HEK293T (cell line): ENCODE data around the gene IL17RC.

Experiments
- CTCF ChIA-PET: fragments of 350-600 bp; formaldehyde crosslinking; extraction: SDS; loops from one replicate; lab custom pipeline; 2021; ENCODE audit warnings: antibody characterized with exemption, inconsistent platforms; lab: Yijun Ruan, JAX
- POLR2A ChIA-PET: fragments of 350-600 bp; formaldehyde crosslinking; extraction: SDS; loops from one replicate; lab custom pipeline; 2020; ENCODE audit warnings: antibody characterized with exemption, inconsistent platforms; lab: Yijun Ruan, JAX
- DNase-seq: peaks from one replicate; pipeline ENCODE4 v3.0.0; 2012; ENCODE audit warnings: mixed read lengths; ENCODE audit errors: extremely low spot score
- ARNT ChIP-seq: fragments of 450-650 bp; IDR thresholded peaks from 2 replicates; pipeline ENCODE4 v1.6.1; 2017; ENCODE audit warnings: mild to moderate bottlenecking
- BHLHE40 ChIP-seq: fragments of 450-650 bp; IDR thresholded peaks from 2 replicates; pipeline ENCODE4 v1.6.1; 2016; ENCODE audit warnings: mild to moderate bottlenecking, moderate library complexity, borderline replicate concordance
- CTBP1 ChIP-seq: fragments of 450-650 bp; IDR thresholded peaks from 2 replicates; pipeline ENCODE4 v1.6.1; 2016; ENCODE audit warnings: borderline replicate concordance
- ELF4 ChIP-seq: fragments of 450-650 bp; IDR thresholded peaks from 2 replicates; pipeline ENCODE4 v1.6.1; 2017; ENCODE audit warnings: antibody characterized with exemption
- FOXA1 ChIP-seq: fragments of 450-650 bp; IDR thresholded peaks from 2 replicates; pipeline ENCODE4 v1.6.1; 2016; ENCODE audit warnings: mild to moderate bottlenecking
- FOXK2 ChIP-seq: fragments of 450-650 bp; IDR thresholded peaks from 2 replicates; pipeline ENCODE4 v1.6.1; 2016; ENCODE audit warnings: mild to moderate bottlenecking
- FOXM1 ChIP-seq: fragments of 450-650 bp; IDR thresholded peaks from 2 replicates; pipeline ENCODE4 v1.6.1; 2017; ENCODE audit warnings: mild to moderate bottlenecking, borderline replicate concordance
- HDGF ChIP-seq: fragments of 450-650 bp; IDR thresholded peaks from 2 replicates; pipeline ENCODE4 v1.6.1; 2017; ENCODE audit warnings: antibody characterized with exemption, borderline replicate concordance
- L3MBTL2 ChIP-seq: fragments of 450-650 bp; conservative IDR thresholded peaks from 2 replicates; pipeline ENCODE4 v1.6.1; 2016; ENCODE audit warnings: mild to moderate bottlenecking
- LEF1 ChIP-seq: fragments of 450-650 bp; IDR thresholded peaks from 2 replicates; pipeline ENCODE4 v1.6.1; 2017; ENCODE audit warnings: mild to moderate bottlenecking, borderline replicate concordance
- NFRKB ChIP-seq: fragments of 450-650 bp; IDR thresholded peaks from 2 replicates; pipeline ENCODE4 v1.6.1; 2016; ENCODE audit warnings: mild to moderate bottlenecking, moderate library complexity
- SP1 ChIP-seq: fragments of 450-650 bp; IDR thresholded peaks from 2 replicates; pipeline ENCODE4 v1.6.1; 2017
- SUZ12 ChIP-seq: fragments of 450-650 bp; IDR thresholded peaks from 2 replicates; pipeline ENCODE4 v1.6.1; 2016; ENCODE audit warnings: mild to moderate bottlenecking
- TARDBP ChIP-seq: fragments of 450-650 bp; IDR thresholded peaks from 2 replicates; pipeline ENCODE4 v1.6.1; 2016
- ZNF384 ChIP-seq: fragments of 450-650 bp; IDR thresholded peaks from 2 replicates; pipeline ENCODE4 v1.6.1; 2016
- TF ChIP-seq, protein P1 (sequence below): fragments of 450-650 bp; IDR thresholded peaks from 2 replicates; pipeline ENCODE4 v1.6.1; 2016

The IL17RC gene

DNA sequence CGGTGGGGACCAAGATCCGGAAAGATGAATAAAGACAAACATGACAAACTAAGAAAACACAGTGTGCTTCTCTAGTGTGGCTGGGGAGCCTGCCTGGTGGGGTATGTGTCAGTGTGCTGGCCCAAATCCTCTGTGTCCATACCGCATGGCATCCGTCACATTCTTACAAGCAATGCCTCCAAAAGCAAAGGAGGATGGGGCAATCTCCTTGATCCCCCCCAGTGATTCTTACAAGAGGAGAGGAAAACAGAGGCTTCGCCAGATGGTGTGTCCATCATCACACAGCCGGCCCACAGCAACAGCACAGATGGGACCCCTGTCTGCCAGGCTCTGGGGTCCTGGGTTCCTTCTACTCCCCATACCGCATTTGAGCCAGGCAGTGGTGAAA, 558 bp upstream of the IL17RC start:
- no peak for DNase-seq
- ChIA-PET POLR2A (interaction anchor here (0.8 to 1.5 kb wide), 3 partner anchors 12 to 30 kb away, joined by 3 to 6 read pairs (median 3); partner anchors contain the start of gene CRELD1), CTCF (no interaction called here)
- no peak for TF ChIP-seq LEF1
- TF ChIP-seq L3MBTL2: no peak
- no peak for TF ChIP-seq NFRKB
- no peak for TF ChIP-seq FOXK2
- TF ChIP-seq BHLHE40: no peak
- TF ChIP-seq, protein P1, sequence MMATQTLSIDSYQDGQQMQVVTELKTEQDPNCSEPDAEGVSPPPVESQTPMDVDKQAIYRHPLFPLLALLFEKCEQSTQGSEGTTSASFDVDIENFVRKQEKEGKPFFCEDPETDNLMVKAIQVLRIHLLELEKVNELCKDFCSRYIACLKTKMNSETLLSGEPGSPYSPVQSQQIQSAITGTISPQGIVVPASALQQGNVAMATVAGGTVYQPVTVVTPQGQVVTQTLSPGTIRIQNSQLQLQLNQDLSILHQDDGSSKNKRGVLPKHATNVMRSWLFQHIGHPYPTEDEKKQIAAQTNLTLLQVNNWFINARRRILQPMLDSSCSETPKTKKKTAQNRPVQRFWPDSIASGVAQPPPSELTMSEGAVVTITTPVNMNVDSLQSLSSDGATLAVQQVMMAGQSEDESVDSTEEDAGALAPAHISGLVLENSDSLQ: no peak
- TF ChIP-seq HDGF: no peak
- TF ChIP-seq ELF4: no peak
- no peak for TF ChIP-seq ARNT
- no peak for TF ChIP-seq FOXM1
- TF ChIP-seq TARDBP: no peak
- TF ChIP-seq CTBP1: no peak
- no peak for TF ChIP-seq FOXA1
- no peak for TF ChIP-seq SUZ12
- TF ChIP-seq SP1: no peak
- no peak for TF ChIP-seq ZNF384

GRCh38 chr3:9917820-9918219, 922 bp downstream of the IL17RC start:
- no peak for TF ChIP-seq NFRKB
- TF ChIP-seq TARDBP: no peak
- no peak for TF ChIP-seq CTBP1
- TF ChIP-seq SP1: no peak
- TF ChIP-seq LEF1: no peak
- no peak for TF ChIP-seq FOXA1
- TF ChIP-seq, protein P1: no peak
- TF ChIP-seq FOXK2: no peak
- TF ChIP-seq ARNT: no peak
- TF ChIP-seq SUZ12: no peak
- CTCF ChIA-PET: no interaction called here
- DNase-seq: no peak
- POLR2A ChIA-PET: interaction anchor here (1.0 to 1.2 kb wide), 2 partner anchors 15 to 16 kb away, joined by 3 to 4 read pairs; partner anchors contain the start of gene CRELD1

DNA sequence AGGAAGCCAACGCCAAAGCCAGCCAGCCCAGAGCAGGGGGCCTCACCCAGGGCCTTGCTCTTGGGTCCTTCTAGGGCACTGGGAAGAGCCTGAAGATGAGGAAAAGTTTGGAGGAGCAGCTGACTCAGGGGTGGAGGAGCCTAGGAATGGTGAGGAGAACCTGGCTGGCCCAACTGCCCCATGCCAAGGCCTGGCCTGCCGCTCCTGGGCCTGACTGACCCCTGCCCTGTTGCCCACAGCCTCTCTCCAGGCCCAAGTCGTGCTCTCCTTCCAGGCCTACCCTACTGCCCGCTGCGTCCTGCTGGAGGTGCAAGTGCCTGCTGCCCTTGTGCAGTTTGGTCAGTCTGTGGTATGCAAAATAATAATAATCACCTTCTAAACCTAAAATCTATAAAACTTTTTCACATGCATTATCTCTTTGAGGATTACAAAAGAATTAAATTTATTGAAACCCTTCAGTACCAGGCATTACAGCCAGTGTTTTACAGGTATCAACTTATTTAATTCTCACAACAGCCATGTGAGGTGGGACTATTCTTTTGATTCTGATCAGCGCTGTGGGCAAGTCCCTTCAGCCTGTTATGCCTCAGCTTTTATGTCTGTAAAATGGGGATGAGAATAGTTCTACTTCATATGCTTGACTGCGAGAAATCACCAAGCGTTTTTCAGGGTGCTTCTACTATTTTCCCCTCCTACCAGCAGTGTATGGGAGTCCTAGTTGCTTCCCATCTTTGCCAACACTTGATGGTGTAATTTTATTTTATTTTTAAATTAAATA, 1.6 kb downstream of the IL17RC start:
- no peak for TF ChIP-seq NFRKB
- TF ChIP-seq SP1: no peak
- no peak for TF ChIP-seq TARDBP
- TF ChIP-seq FOXK2: no peak
- TF ChIP-seq FOXM1: no peak
- no peak for TF ChIP-seq BHLHE40
- TF ChIP-seq SUZ12: no peak
- TF ChIP-seq HDGF: no peak
- TF ChIP-seq L3MBTL2: no peak
- TF ChIP-seq FOXA1: no peak
- no peak for TF ChIP-seq ELF4
- TF ChIP-seq ZNF384: no peak
- TF ChIP-seq CTBP1: no peak
- ChIA-PET CTCF (no interaction called here), POLR2A (interaction anchor here (1.0 to 1.2 kb wide), 2 partner anchors 14 to 15 kb away, joined by 3 to 4 read pairs; partner anchors contain the start of gene CRELD1)
- no peak for DNase-seq

- CTCF ChIA-PET: no interaction called here
- no peak for TF ChIP-seq L3MBTL2
- no peak for TF ChIP-seq TARDBP
- no peak for TF ChIP-seq FOXK2
- TF ChIP-seq BHLHE40: no peak
- TF ChIP-seq LEF1: no peak
- TF ChIP-seq ZNF384: no peak
- no peak for TF ChIP-seq CTBP1
- TF ChIP-seq, protein P1: no peak
- TF ChIP-seq NFRKB: no peak
- no peak for TF ChIP-seq FOXM1
- no peak for TF ChIP-seq HDGF
- TF ChIP-seq SUZ12: no peak
- no peak for TF ChIP-seq SP1
- TF ChIP-seq FOXA1: no peak
- no peak for TF ChIP-seq ARNT
- TF ChIP-seq ELF4: no peak
- no peak for DNase-seq
- POLR2A ChIA-PET: no interaction called here
Observed at GRCh38 chr3:9928158-9928557, 11.3 kb downstream of the IL17RC start.

- CTCF ChIA-PET: interaction anchor here (0.5 to 2.2 kb wide), 5 partner anchors 11 to 87 kb away, joined by 3 to 7 read pairs (median 4); partner anchors contain the start of gene RPUSD3
- POLR2A ChIA-PET: interaction anchor here (0.8 to 4.2 kb wide), 2 partner anchors 12 to 88 kb away, joined by 3 to 36 read pairs; no protein-coding TSS in a partner anchor
- no peak for DNase-seq
- TF ChIP-seq L3MBTL2 (no peak), CTBP1 (no peak), FOXM1 (no peak), ELF4 (no peak), FOXK2 (no peak), LEF1 (no peak), ZNF384 (no peak), FOXA1 (no peak), BHLHE40 (no peak), HDGF (no peak), ARNT (no peak), TARDBP (no peak), SUZ12 (no peak), NFRKB (no peak), SP1 (no peak)
- TF ChIP-seq, protein P1: no peak
Observed at GRCh38 chr3:9930804-9931418, 14.0 kb downstream of the IL17RC start.
